T-helper 17 cell (primary cell): Measurements from ENCODE around the gene EFS. TPM values are rescaled to one million over a fixed set of nuclear protein-coding genes. Genes with fewer than 3 reads are reported as not detected.
"Not testable (repeated sequence)": the region's sequence is repeated elsewhere in the genome, so short reads cannot be mapped to it uniquely, and the experiment has no call there.

ENCODE experiments used
- ATAC-seq: fragments of 150-1000 bp; cut with Tn5 transposase; 2 replicates; pipeline ENCODE4 v1.10.0; 2021; ENCODE audit warnings: mild to moderate bottlenecking, moderate library complexity
- DNase-seq, 3 donors: peaks; one replicate each; pipeline versions ENCODE4 v3.0.0 to v3.0.0-alpha.2; 2020 to 2021
- H3K9me3 ChIP-seq: one replicate; pipeline ENCODE4 v1.7.0; 2013; ENCODE audit warnings: low read length, mild to moderate bottlenecking; ENCODE audit not compliant: control insufficient read depth, poor library complexity, severe bottlenecking
- H3K27ac Mint-ChIP-seq: one replicate; pipeline ENCODE4 v1.8.0; 2022; ENCODE audit warnings: mild to moderate bottlenecking, moderate library complexity, mixed read lengths
- H3K27me3 Mint-ChIP-seq: one replicate; pipeline ENCODE4 v1.8.0; 2022; ENCODE audit warnings: mixed read lengths
- H3K36me3 Mint-ChIP-seq: one replicate; pipeline ENCODE4 v1.8.0; 2022; ENCODE audit warnings: low read depth, mixed read lengths
- H3K4me1 Mint-ChIP-seq: one replicate; pipeline ENCODE4 v1.8.0; 2022; ENCODE audit warnings: mild to moderate bottlenecking, mixed read lengths
- H3K4me3 Mint-ChIP-seq: one replicate; pipeline ENCODE4 v1.8.0; 2022; ENCODE audit warnings: mild to moderate bottlenecking, moderate library complexity, mixed read lengths
- total RNA-seq, 4 donors: library from RNA in 2 of 4; stranded (reverse) in 2 of 4; gene quantifications; one replicate each; pipeline ENCODE4 v1.2.3 and lab custom pipeline; 2022 to 2026

EFS gene
- total RNA-seq, 2 donors from 2014 or later = not detected

GRCh38 chr14:23404331-23404900 lies 39.4 kb upstream of the EFS start:
- Mint-ChIP-seq H3K27me3 (peaks cover 57% of the 10 kb centered on the region), H3K4me3 (no peak overlapping the region), H3K36me3 (peaks cover 8% of the 10 kb centered on the region), H3K4me1 (peaks cover 5% of the 10 kb centered on the region), H3K27ac (no peak overlapping the region)
- DNase-seq = no peak
- no peaks in the 10 kb centered on the region for H3K9me3 ChIP-seq
- ATAC-seq = no peak

- Mint-ChIP-seq H3K36me3 (peaks cover 8% of the 10 kb centered on the region), H3K4me3 (no peak overlapping the region), H3K27me3 (peaks cover 52% of the 10 kb centered on the region), H3K4me1 (peaks cover 5% of the 10 kb centered on the region), H3K27ac (no peak overlapping the region)
- no peak for ATAC-seq
- H3K9me3 ChIP-seq = no peaks in the 10 kb centered on the region
- no peak for DNase-seq
Measured at GRCh38 chr14:23403908-23404307, 38.9 kb upstream of the EFS start.

- peaks cover 8% of the 10 kb centered on the region for H3K36me3 Mint-ChIP-seq
- ATAC-seq = no peak
- H3K27me3 Mint-ChIP-seq = peaks cover 52% of the 10 kb centered on the region
Measured at GRCh38 chr14:23403139-23403438, 38.1 kb upstream of the EFS start.

GRCh38 chr14:23402296-23403138 lies 37.5 kb upstream of the EFS start:
- ATAC-seq (no peak), DNase-seq (no peak)
- no peaks in the 10 kb centered on the region for H3K9me3 ChIP-seq
- no peak overlapping the region for H3K27ac Mint-ChIP-seq
- peaks cover 4% of the 10 kb centered on the region for H3K36me3 Mint-ChIP-seq
- H3K4me3 Mint-ChIP-seq = no peak overlapping the region
- peaks cover 1% of the 10 kb centered on the region for H3K4me1 Mint-ChIP-seq
- H3K27me3 Mint-ChIP-seq = peaks cover 50% of the 10 kb centered on the region

More at GRCh38 chr14:23403139-23403438, 38.1 kb upstream of the EFS start:
- peaks cover 5% of the 10 kb centered on the region for H3K4me1 Mint-ChIP-seq
- no peak overlapping the region for H3K27ac Mint-ChIP-seq
- H3K9me3 ChIP-seq = no peaks in the 10 kb centered on the region
- no peak for DNase-seq
- no peak overlapping the region for H3K4me3 Mint-ChIP-seq

- Mint-ChIP-seq H3K36me3 (peaks cover 3% of the 10 kb centered on the region), H3K4me1 (no peaks in the 10 kb centered on the region), H3K27ac (no peak overlapping the region), H3K27me3 (peaks cover 42% of the 10 kb centered on the region), H3K4me3 (no peak overlapping the region)
- H3K9me3 ChIP-seq = no peaks in the 10 kb centered on the region
- no peak for DNase-seq
- ATAC-seq = no peak
Measured at GRCh38 chr14:23401291-23401690, 36.3 kb upstream of the EFS start.

GRCh38 chr14:23400496-23401149 lies 35.7 kb upstream of the EFS start:
- H3K36me3 Mint-ChIP-seq, ATAC-seq, H3K4me3 Mint-ChIP-seq, DNase-seq, H3K9me3 ChIP-seq, H3K27ac Mint-ChIP-seq, H3K4me1 Mint-ChIP-seq: not testable (repeated sequence)
- H3K27me3 Mint-ChIP-seq = peaks cover 39% of the 10 kb centered on the region

- H3K9me3 ChIP-seq = no peaks in the 10 kb centered on the region
- no peak for ATAC-seq
- DNase-seq = no peak
- Mint-ChIP-seq H3K36me3 (peaks cover 3% of the 10 kb centered on the region), H3K4me3 (no peak overlapping the region), H3K27me3 (peaks cover 33% of the 10 kb centered on the region), H3K4me1 (no peaks in the 10 kb centered on the region), H3K27ac (no peak overlapping the region)
Measured at GRCh38 chr14:23399591-23399990, 34.6 kb upstream of the EFS start.

- H3K4me3 Mint-ChIP-seq = no peak overlapping the region
- H3K27ac Mint-ChIP-seq = no peak overlapping the region
- no peaks in the 10 kb centered on the region for H3K9me3 ChIP-seq
- H3K36me3 Mint-ChIP-seq = peaks cover 3% of the 10 kb centered on the region
- DNase-seq = no peak
- ATAC-seq = no peak
- no peaks in the 10 kb centered on the region for H3K4me1 Mint-ChIP-seq
- H3K27me3 Mint-ChIP-seq = peaks cover 34% of the 10 kb centered on the region
Measured at GRCh38 chr14:23399136-23399535, 34.2 kb upstream of the EFS start.

- Mint-ChIP-seq H3K4me3 (no peak overlapping the region), H3K27ac (no peak overlapping the region), H3K4me1 (no peaks in the 10 kb centered on the region), H3K36me3 (peaks cover 3% of the 10 kb centered on the region), H3K27me3 (peaks cover 34% of the 10 kb centered on the region)
- no peak for ATAC-seq
- no peaks in the 10 kb centered on the region for H3K9me3 ChIP-seq
- no peak for DNase-seq
Measured at GRCh38 chr14:23398348-23398747, 33.4 kb upstream of the EFS start.

GRCh38 chr14:23396781-23397407 lies 31.9 kb upstream of the EFS start:
- Mint-ChIP-seq H3K4me1 (no peaks in the 10 kb centered on the region), H3K27ac (no peak overlapping the region), H3K4me3 (no peak overlapping the region), H3K27me3 (peaks cover 30% of the 10 kb centered on the region), H3K36me3 (no peaks in the 10 kb centered on the region)
- H3K9me3 ChIP-seq = no peaks in the 10 kb centered on the region
- DNase-seq = no peak
- no peak for ATAC-seq

GRCh38 chr14:23396126-23396525 lies 31.2 kb upstream of the EFS start:
- no peak overlapping the region for H3K4me3 Mint-ChIP-seq
- DNase-seq = no peak
- H3K9me3 ChIP-seq = no peaks in the 10 kb centered on the region
- H3K27me3 Mint-ChIP-seq = peaks cover 31% of the 10 kb centered on the region
- no peaks in the 10 kb centered on the region for H3K4me1 Mint-ChIP-seq
- no peak for ATAC-seq
- H3K36me3 Mint-ChIP-seq = no peaks in the 10 kb centered on the region
- no peak overlapping the region for H3K27ac Mint-ChIP-seq

GRCh38 chr14:23392613-23393012 lies 27.6 kb upstream of the EFS start:
- H3K9me3 ChIP-seq = no peaks in the 10 kb centered on the region
- Mint-ChIP-seq H3K27ac (no peak overlapping the region), H3K27me3 (peaks cover 45% of the 10 kb centered on the region), H3K4me3 (no peak overlapping the region), H3K4me1 (peaks cover 5% of the 10 kb centered on the region), H3K36me3 (no peaks in the 10 kb centered on the region)
- ATAC-seq = no peak
- no peak for DNase-seq

- not testable (repeated sequence) for H3K4me3 Mint-ChIP-seq, H3K36me3 Mint-ChIP-seq, H3K9me3 ChIP-seq, ATAC-seq, DNase-seq, H3K4me1 Mint-ChIP-seq
- Mint-ChIP-seq H3K27me3 (peaks cover 43% of the 10 kb centered on the region), H3K27ac (peak overlapping the region; percentile 61)
Measured at GRCh38 chr14:23389871-23390270, 24.9 kb upstream of the EFS start.
